ENCODE measurements around the gene CCDC91. TPM values are rescaled to one million over a fixed set of nuclear protein-coding genes. Genes with fewer than 3 reads are reported as not detected.

The CCDC91 gene
- total and polyA plus RNA-seq, 2 of the 4 experiments (the other 2 are of a cell fraction), result 8.6 to 14.7 TPM

- Histone ChIP-seq H2AK9ac (replicated peaks; ENCODE audit: low read depth, low read length, poor library complexity) (no peak overlapping the region), H3K79me1 (ENCODE audit: low read depth in 1 of 2, low read length in 2 of 2) (no peaks in the 10 kb centered on the region), H3K4me2 (ENCODE audit: low read depth, low read length) (peak overlapping the region; percentile 23; the same call in 1 of the 2 replicates), H3K9me3 (ENCODE audit: control insufficient read depth, insufficient read depth, low read length) (no peaks in the 10 kb centered on the region), H3K27ac (ENCODE audit: insufficient read depth, low read length) (no peak overlapping the region), H2BK20ac (ENCODE audit: low read depth, low read length) (no peak overlapping the region), H2AK5ac (ENCODE audit: low read depth, low read length) (peak overlapping the region; percentile 13; the same call in 1 of the 2 replicates), H2BK5ac (ENCODE audit: low read depth, low read length, poor library complexity, severe bottlenecking) (peak overlapping the region; percentile 26), H3K18ac (ENCODE audit: low read depth, low read length) (peak overlapping the region; percentile 79; the same call in 1 of the 2 replicates), H3K4me3 (ENCODE audit: insufficient read depth, low read depth, low read length) (no peak overlapping the region), H3K9ac (ENCODE audit: low read depth, low read length) (no peak overlapping the region), H2AFZ (replicated peaks; ENCODE audit: low read length, poor library complexity) (no peak overlapping the region), H4K91ac (ENCODE audit: insufficient read depth, low read depth, low read length) (no peak overlapping the region), H4K5ac (ENCODE audit: low read depth, low read length) (peak overlapping the region; percentile 51; the same call in 1 of the 2 replicates), H3K14ac (replicated peaks; ENCODE audit: low read depth, low read length) (peak overlapping the region; percentile 55; the same call in 1 of the 2 replicates), H3K23ac (ENCODE audit: low read depth, low read length) (no peak overlapping the region), H3K56ac (ENCODE audit: extremely low read depth, insufficient read depth, low read length) (no peak overlapping the region), H3K4ac (ENCODE audit: low read depth, low read length) (no peak overlapping the region), H2BK15ac (ENCODE audit: low read depth, low read length) (no peak overlapping the region), H3K27me3 (ENCODE audit: control insufficient read depth, insufficient read depth, low read length) (no peaks in the 10 kb centered on the region), H2BK120ac (ENCODE audit: low read depth, low read length) (no peak overlapping the region), H3K36me3 (ENCODE audit: control insufficient read depth, insufficient read depth, low read length) (no peaks in the 10 kb centered on the region), H4K8ac (ENCODE audit: low read depth in 2 of 2, low read length in 2 of 2) (no peak overlapping the region), H3K9me1 (ENCODE audit: insufficient read depth, low read length) (no peaks in the 10 kb centered on the region), H3K4me1 (ENCODE audit: control insufficient read depth, insufficient read depth, low read length) (peaks cover 3% of the 10 kb centered on the region; the same call in 1 of the 2 replicates), H4K20me1 (ENCODE audit: insufficient read depth, low read length) (no peaks in the 10 kb centered on the region)
- in situ Hi-C loops (cut with MboI; ENCODE audit: low sequenced_read_pairs) (no loop called here), dilution Hi-C loops (cut with HindIII; ENCODE audit: low sequenced_read_pairs, unreplicated experiment) (no loop called here), intact Hi-C loops (cut with micrococcal nuclease) (no loop called here)
- DNase-seq, result peak; percentile 50
- TF ChIP-seq, protein P1, sequence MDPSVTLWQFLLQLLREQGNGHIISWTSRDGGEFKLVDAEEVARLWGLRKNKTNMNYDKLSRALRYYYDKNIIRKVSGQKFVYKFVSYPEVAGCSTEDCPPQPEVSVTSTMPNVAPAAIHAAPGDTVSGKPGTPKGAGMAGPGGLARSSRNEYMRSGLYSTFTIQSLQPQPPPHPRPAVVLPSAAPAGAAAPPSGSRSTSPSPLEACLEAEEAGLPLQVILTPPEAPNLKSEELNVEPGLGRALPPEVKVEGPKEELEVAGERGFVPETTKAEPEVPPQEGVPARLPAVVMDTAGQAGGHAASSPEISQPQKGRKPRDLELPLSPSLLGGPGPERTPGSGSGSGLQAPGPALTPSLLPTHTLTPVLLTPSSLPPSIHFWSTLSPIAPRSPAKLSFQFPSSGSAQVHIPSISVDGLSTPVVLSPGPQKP (IDR thresholded peaks at IDR 0.05; ENCODE audit: borderline replicate concordance, low read depth, low read length), result no peak
- TF ChIP-seq FOS (IDR thresholded peaks at IDR 0.05; ENCODE audit: low read depth, low read length) (peak; percentile 24; the same call in 1 of the 2 replicates), BHLHE40 (IDR thresholded peaks at IDR 0.05; ENCODE audit: low read depth, low read length) (no peak)
- ChIA-PET CTCF (no interaction called here), POLR2A (ENCODE audit: unreplicated experiment) (no interaction called here)
- peak; percentile 65 for ATAC-seq (ENCODE audit: low read depth)
- BruUV-seq (replicated peaks), result no TSS peak
These were observed 307.7 kb downstream of the CCDC91 start for GRCh38 chr12:28497889-28498411.

Measured in IMR-90 (cell line).